ENCODE data around the gene PALMD.
A peak's percentile ranks its signal among the peaks of the same experiment; 100 is the strongest.

PALMD gene

DNA sequence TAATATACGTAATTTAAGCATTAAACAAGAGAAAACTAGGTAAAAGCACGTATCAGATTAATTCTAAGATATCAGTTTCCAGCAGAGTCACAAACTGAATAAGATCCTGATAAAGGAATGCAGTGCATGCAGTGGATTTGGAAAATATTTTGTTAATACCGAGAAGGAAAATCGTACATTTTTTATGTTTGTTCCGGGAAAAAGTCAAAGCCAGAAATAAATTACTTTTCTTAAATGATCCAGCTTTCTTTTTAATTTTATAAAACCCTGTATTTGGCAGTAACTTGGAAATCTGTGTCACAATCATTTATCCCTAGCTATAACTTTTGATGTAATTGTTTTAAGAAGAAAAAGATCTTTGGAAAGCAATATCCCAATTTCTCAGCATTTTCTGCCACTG lies 955 bp downstream of the PALMD start:
- TF ChIP-seq TEAD4 (IDR thresholded peaks at IDR 0.05) (no peak), EGR1 (IDR thresholded peaks at IDR 0.05) (no peak), YY1 (IDR thresholded peaks at IDR 0.05; ENCODE audit: low read depth) (no peak), ZBTB7A (IDR thresholded peaks at IDR 0.05; ENCODE audit: low read depth) (no peak), CREB1 (IDR thresholded peaks at IDR 0.05; ENCODE audit: low read depth) (no peak), TAF1 (IDR thresholded peaks at IDR 0.05; ENCODE audit: low read depth) (no peak), USF1 (IDR thresholded peaks at IDR 0.05) (no peak), TCF12 (IDR thresholded peaks at IDR 0.05; ENCODE audit: low read depth) (no peak), FOXM1 (IDR thresholded peaks at IDR 0.05; ENCODE audit: borderline replicate concordance, low read depth) (no peak), RAD21 (IDR thresholded peaks at IDR 0.05; ENCODE audit: low read depth) (no peak), CEBPB (IDR thresholded peaks at IDR 0.05) (no peak), MAX (IDR thresholded peaks at IDR 0.05) (no peak), EP300 (IDR thresholded peaks at IDR 0.05; ENCODE audit: borderline replicate concordance) (no peak), NFIC (IDR thresholded peaks at IDR 0.05) (no peak)
- TF ChIP-seq, protein P1, sequence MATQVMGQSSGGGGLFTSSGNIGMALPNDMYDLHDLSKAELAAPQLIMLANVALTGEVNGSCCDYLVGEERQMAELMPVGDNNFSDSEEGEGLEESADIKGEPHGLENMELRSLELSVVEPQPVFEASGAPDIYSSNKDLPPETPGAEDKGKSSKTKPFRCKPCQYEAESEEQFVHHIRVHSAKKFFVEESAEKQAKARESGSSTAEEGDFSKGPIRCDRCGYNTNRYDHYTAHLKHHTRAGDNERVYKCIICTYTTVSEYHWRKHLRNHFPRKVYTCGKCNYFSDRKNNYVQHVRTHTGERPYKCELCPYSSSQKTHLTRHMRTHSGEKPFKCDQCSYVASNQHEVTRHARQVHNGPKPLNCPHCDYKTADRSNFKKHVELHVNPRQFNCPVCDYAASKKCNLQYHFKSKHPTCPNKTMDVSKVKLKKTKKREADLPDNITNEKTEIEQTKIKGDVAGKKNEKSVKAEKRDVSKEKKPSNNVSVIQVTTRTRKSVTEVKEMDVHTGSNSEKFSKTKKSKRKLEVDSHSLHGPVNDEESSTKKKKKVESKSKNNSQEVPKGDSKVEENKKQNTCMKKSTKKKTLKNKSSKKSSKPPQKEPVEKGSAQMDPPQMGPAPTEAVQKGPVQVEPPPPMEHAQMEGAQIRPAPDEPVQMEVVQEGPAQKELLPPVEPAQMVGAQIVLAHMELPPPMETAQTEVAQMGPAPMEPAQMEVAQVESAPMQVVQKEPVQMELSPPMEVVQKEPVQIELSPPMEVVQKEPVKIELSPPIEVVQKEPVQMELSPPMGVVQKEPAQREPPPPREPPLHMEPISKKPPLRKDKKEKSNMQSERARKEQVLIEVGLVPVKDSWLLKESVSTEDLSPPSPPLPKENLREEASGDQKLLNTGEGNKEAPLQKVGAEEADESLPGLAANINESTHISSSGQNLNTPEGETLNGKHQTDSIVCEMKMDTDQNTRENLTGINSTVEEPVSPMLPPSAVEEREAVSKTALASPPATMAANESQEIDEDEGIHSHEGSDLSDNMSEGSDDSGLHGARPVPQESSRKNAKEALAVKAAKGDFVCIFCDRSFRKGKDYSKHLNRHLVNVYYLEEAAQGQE (IDR thresholded peaks at IDR 0.05; ENCODE audit: low read depth): no peak

DNA sequence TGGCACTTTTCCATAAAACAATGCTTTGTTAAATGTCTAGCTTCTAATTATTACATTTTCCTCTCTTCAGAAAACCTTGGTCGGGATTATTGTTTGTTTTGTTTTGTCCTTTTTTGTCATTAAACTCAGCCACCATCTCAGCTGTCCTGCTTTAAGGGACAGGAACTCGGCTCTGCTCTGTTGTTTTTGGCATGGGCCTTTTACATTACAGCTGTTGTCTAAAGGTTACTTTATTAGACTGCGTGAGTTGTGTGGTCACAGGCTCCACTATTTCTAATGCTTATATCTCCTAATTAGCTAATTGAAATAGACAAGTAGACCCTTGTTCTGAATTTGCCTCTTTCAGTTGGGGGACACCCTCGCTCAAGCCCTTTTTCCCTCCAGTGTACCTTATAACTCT lies 1.6 kb downstream of the PALMD start:
- TF ChIP-seq TAF1 (IDR thresholded peaks at IDR 0.05; ENCODE audit: low read depth) (no peak), YY1 (IDR thresholded peaks at IDR 0.05; ENCODE audit: low read depth) (no peak), CREB1 (IDR thresholded peaks at IDR 0.05; ENCODE audit: low read depth) (no peak), ZBTB7A (IDR thresholded peaks at IDR 0.05; ENCODE audit: low read depth) (no peak), TCF12 (IDR thresholded peaks at IDR 0.05; ENCODE audit: low read depth) (no peak), FOXM1 (IDR thresholded peaks at IDR 0.05; ENCODE audit: borderline replicate concordance, low read depth) (no peak), RAD21 (IDR thresholded peaks at IDR 0.05; ENCODE audit: low read depth) (no peak), NFIC (IDR thresholded peaks at IDR 0.05) (no peak), EGR1 (IDR thresholded peaks at IDR 0.05) (no peak)
- TF ChIP-seq, protein P1 (IDR thresholded peaks at IDR 0.05; ENCODE audit: low read depth): no peak

DNA sequence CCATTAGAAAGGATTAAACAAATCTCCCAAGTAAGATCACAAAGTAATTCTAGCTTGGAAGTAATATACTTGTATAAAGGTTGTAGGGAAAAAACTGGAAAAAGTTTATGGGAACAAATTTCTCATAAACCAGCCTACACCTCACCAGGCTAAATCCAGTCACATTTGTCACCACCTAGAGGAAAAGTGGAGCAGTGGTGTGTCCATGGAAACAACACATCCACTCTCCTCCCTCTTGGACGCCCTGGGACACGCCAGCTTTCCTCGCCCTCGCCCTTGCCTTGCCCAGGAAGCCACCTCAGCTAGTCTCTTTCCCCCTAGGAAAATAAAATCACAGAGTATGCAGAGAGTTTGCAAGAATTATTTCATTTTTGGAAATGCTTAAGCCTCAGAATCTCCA lies 2.2 kb downstream of the PALMD start:
- TF ChIP-seq EGR1 (IDR thresholded peaks at IDR 0.05) (no peak), RAD21 (IDR thresholded peaks at IDR 0.05; ENCODE audit: low read depth) (peak; percentile 35; the same call in 1 of the 2 replicates), YY1 (IDR thresholded peaks at IDR 0.05; ENCODE audit: low read depth) (no peak), TCF12 (IDR thresholded peaks at IDR 0.05; ENCODE audit: low read depth) (no peak), FOXM1 (IDR thresholded peaks at IDR 0.05; ENCODE audit: borderline replicate concordance, low read depth) (no peak)
- TF ChIP-seq, protein P1 (IDR thresholded peaks at IDR 0.05; ENCODE audit: low read depth): no peak

GRCh38 chr1:99650030-99650429 lies 4.1 kb downstream of the PALMD start:
- TF ChIP-seq CREB1 (IDR thresholded peaks at IDR 0.05; ENCODE audit: low read depth): no peak
- peak; percentile 68 for TF ChIP-seq NFIC (IDR thresholded peaks at IDR 0.05)
- TF ChIP-seq RAD21 (IDR thresholded peaks at IDR 0.05; ENCODE audit: low read depth): no peak

- TF ChIP-seq MAX (IDR thresholded peaks at IDR 0.05) (peak; percentile 50; the same call in 1 of the 2 replicates), CEBPB (IDR thresholded peaks at IDR 0.05) (no peak)
Observed at GRCh38 chr1:99650773-99651437, 5.0 kb downstream of the PALMD start.
